Measurements from ENCODE around the gene CD46.

CD46 gene

DNA sequence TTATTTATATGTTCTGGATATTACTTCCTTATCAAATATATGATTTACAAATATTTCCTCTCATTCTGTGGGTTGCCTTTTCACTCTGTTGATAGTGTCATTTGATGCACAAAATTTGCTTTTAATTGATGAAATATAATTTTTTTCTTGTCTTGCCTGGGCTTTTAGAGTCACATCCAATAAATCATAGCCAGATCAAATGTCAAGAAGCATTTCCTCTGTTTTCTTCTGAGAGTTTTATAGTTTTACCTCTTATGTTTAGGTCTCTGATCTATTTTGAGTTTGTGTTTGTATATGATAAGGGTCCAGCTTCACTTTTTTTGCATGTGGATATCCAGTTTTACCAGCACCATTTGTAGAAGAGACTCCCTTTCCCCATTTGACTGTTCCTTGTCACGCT, 29.5 kb downstream of the CD46 start:
- DNase-seq (ENCODE audit: extremely low spot score) = no peak
- ChIA-PET CTCF (no interaction called here), POLR2A (no interaction called here)
- TF ChIP-seq, protein P1, sequence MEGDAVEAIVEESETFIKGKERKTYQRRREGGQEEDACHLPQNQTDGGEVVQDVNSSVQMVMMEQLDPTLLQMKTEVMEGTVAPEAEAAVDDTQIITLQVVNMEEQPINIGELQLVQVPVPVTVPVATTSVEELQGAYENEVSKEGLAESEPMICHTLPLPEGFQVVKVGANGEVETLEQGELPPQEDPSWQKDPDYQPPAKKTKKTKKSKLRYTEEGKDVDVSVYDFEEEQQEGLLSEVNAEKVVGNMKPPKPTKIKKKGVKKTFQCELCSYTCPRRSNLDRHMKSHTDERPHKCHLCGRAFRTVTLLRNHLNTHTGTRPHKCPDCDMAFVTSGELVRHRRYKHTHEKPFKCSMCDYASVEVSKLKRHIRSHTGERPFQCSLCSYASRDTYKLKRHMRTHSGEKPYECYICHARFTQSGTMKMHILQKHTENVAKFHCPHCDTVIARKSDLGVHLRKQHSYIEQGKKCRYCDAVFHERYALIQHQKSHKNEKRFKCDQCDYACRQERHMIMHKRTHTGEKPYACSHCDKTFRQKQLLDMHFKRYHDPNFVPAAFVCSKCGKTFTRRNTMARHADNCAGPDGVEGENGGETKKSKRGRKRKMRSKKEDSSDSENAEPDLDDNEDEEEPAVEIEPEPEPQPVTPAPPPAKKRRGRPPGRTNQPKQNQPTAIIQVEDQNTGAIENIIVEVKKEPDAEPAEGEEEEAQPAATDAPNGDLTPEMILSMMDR (IDR thresholded peaks at IDR 0.05; ENCODE audit: control extremely low read depth, extremely low read depth, low read depth, missing control alignments) = no peak

DNA sequence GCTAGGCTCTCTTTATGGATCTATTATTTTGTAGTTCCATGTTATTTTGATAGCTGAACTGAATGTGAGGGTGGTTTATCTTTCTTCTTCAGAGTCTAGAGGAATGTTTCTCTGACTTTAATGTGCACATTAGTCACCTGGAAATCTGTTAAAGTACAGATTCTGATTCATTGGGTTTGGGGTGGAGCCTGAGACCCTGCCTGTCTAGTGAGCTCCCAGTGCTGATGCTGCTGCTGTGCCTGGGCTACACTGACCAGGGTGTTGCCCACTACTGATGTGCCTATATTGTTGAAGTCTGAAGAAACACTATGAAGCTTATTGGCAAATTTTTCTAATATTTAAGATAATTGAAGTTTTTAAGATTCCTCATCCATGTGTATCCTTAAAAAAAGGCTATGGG, 35.9 kb downstream of the CD46 start:
- POLR2A ChIA-PET = interaction anchor here (0.6 kb wide), 1 partner anchor 19 kb away, joined by 4 read pairs; no protein-coding TSS in a partner anchor
- no peak for DNase-seq (ENCODE audit: extremely low spot score)
- CTCF ChIA-PET = interaction anchor here (1.4 to 3.2 kb wide), 3 partner anchors 9 to 175 kb away, joined by 3 to 35 read pairs (median 5); no protein-coding TSS in a partner anchor
- TF ChIP-seq, protein P1 (IDR thresholded peaks at IDR 0.05; ENCODE audit: control extremely low read depth, extremely low read depth, low read depth, missing control alignments) = no peak

DNA sequence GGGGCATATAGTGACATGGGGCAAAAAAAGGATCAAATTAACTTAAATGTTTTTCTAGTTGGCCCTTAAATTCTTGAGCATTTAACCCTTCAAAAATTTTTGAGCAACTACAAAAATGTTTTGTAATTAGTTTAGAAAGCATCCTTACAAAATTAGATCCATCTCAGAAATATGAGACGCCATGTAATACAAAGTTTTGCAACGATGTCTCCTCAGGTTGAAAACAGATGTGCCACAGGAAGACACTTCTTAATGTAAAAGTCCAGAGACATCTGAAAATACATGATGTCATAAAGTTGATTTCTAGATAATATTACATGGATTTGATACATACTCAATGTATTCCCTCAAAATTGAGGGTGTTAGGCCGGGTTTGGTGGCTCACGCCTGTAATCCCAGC, 37.5 kb downstream of the CD46 start:
- CTCF ChIA-PET = interaction anchor here (1.6 kb wide), 1 partner anchor 13 kb away, joined by 3 read pairs; no protein-coding TSS in a partner anchor
- no peak for DNase-seq (ENCODE audit: extremely low spot score)
- TF ChIP-seq, protein P1 (IDR thresholded peaks at IDR 0.05; ENCODE audit: control extremely low read depth, extremely low read depth, low read depth, missing control alignments) = no peak
- POLR2A ChIA-PET = no interaction called here

DNA sequence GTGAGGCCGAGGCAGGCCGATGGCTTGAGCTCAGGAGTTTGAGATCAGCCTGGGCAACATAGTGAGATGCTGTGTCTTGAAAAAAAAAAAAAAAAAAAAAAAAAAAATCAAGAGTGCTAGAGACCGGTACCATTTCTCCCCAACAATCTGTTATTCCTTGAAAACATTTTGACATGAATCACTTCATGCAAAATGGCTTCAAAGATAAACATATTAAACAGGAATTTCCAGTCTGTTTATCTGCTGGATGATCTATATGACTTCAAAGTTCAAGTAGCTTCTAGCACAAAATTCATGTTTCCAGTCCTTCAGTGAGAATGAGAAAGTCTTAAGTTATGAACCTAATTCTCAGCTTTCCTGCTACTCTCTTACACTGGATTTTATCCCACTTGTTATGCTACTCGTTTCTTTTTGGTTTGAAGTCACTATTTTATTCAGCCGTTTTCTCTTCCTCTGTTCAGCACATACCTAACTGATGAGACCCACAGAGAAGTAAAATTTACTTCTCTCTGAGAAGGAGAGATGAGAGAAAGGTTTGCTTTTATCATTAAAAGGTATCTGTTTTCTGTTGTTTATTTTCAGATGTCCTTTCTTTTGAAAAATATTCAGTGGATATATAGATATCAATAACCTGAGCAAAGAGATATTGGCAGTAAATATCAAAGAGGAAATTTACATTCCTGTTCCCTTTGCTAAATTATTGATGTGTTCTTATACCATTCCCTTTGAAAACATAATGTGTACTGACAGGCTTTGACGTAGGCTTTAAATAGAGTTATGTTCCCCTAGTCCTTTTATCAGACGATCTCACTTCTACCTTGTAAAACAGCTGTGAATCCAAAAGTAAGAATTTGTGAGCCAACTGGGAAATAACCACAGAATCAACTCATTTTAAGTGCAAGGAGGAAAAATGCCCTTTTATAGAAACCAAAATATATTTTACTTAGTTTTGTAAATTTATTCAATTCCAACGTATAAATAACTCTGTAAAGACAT, 38.2 kb downstream of the CD46 start:
- ChIA-PET POLR2A (no interaction called here), CTCF (interaction anchor here (1.6 kb wide), 1 partner anchor 13 kb away, joined by 3 read pairs; no protein-coding TSS in a partner anchor)
- TF ChIP-seq, protein P1 (IDR thresholded peaks at IDR 0.05; ENCODE audit: control extremely low read depth, extremely low read depth, low read depth, missing control alignments) = no peak
- no peak for DNase-seq (ENCODE audit: extremely low spot score)

DNA sequence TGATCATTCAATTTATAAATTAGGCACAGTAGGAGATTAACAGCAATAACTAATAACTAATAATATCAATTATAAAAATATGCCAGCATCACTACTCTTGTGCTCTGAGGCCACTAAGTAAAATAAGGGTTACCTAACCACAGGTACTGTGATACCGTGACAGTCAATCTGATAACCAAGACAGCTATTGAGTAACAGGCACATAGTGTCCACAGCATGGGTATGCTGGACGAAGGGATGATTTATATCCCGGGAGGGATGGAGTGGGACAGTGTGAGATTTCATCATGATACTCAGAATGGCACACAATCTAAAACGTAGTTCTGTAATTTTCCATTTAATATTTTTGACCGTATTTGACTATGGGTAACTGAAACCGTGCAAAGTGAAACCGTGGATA, 39.4 kb downstream of the CD46 start:
- POLR2A ChIA-PET = no interaction called here
- DNase-seq (ENCODE audit: extremely low spot score) = no peak
- TF ChIP-seq, protein P1 (IDR thresholded peaks at IDR 0.05; ENCODE audit: control extremely low read depth, extremely low read depth, low read depth, missing control alignments) = no peak
- CTCF ChIA-PET = interaction anchor here (1.4 kb wide), 1 partner anchor 78 kb away, joined by 3 read pairs; no protein-coding TSS in a partner anchor

DNA sequence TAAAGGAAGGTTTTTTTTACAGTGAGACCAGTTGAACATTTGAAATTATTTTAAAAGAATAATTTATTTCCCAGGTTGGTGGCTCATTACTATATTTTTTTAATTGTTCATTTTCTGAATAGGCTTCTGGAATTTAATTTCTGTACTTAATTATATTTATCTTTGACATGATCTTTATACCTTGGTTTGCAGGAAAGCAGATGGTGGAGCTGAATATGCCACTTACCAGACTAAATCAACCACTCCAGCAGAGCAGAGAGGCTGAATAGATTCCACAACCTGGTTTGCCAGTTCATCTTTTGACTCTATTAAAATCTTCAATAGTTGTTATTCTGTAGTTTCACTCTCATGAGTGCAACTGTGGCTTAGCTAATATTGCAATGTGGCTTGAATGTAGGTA, 41.5 kb downstream of the CD46 start:
- ChIA-PET CTCF (interaction anchor here (1.1 to 1.6 kb wide), 2 partner anchors 13 to 18 kb away, joined by 3 read pairs; no protein-coding TSS in a partner anchor), POLR2A (no interaction called here)
- TF ChIP-seq, protein P1 (IDR thresholded peaks at IDR 0.05; ENCODE audit: control extremely low read depth, extremely low read depth, low read depth, missing control alignments) = no peak
- no peak for DNase-seq (ENCODE audit: extremely low spot score)

Data from GM10248 (cell line).